Skeletal muscle tissue (tissue), 4 donors: Measurements from ENCODE around the gene WASL. TPM values are rescaled to one million over a fixed set of nuclear protein-coding genes. Genes with fewer than 3 reads are reported as not detected.
"Not testable (repeated sequence)": the region's sequence is repeated elsewhere in the genome, so short reads cannot be mapped to it uniquely, and the experiment has no call there.

Source experiments
- H3K27ac ChIP-seq: one replicate; pipeline ENCODE4 v1.7.0; 2013; ENCODE audit warnings: mild to moderate bottlenecking, low read depth, low read length, inconsistent platforms
- H3K27me3 ChIP-seq, 3 donors: one replicate each; pipeline ENCODE4 v1.7.0; 2013; ENCODE audit warnings: low read length in 3 of 3; ENCODE audit not compliant: control insufficient read depth in 3 of 3, insufficient read depth in 3 of 3
- H3K36me3 ChIP-seq, 3 donors: one replicate each; pipeline ENCODE4 v1.7.0; 2013; ENCODE audit warnings: low read length in 3 of 3; ENCODE audit not compliant: control insufficient read depth in 3 of 3, insufficient read depth in 3 of 3
- H3K4me1 ChIP-seq, 3 donors: one replicate each; pipeline ENCODE4 v1.7.0; 2013; ENCODE audit warnings: low read length in 3 of 3, mild to moderate bottlenecking in 3 of 3; ENCODE audit not compliant: control insufficient read depth in 3 of 3, insufficient read depth in 3 of 3
- H3K4me3 ChIP-seq, 3 donors: one replicate each; pipeline ENCODE4 v1.7.0; 2013; ENCODE audit warnings: low read length in 3 of 3
- H3K9ac ChIP-seq, 3 donors: one replicate each; pipeline ENCODE4 v1.7.0; 2013; ENCODE audit warnings: low read length in 3 of 3, mild to moderate bottlenecking in 3 of 3, moderate library complexity in 2 of 3, low read depth in 1 of 3
- H3K9me3 ChIP-seq, 3 donors: one replicate each; pipeline ENCODE4 v1.7.0; 2013; ENCODE audit warnings: low read length in 3 of 3; ENCODE audit not compliant: control insufficient read depth in 3 of 3
- total RNA-seq: library from RNA; depleted of rRNA; stranded (reverse); fragments of >200 nt; gene quantifications from one replicate; pipeline ENCODE4 v1.2.3, GENCODE V29; 2014
- donor health status: Osteomylitis.

WASL gene
- total RNA-seq, 1 donor from 2014 or later, result 15.1 TPM

DNA sequence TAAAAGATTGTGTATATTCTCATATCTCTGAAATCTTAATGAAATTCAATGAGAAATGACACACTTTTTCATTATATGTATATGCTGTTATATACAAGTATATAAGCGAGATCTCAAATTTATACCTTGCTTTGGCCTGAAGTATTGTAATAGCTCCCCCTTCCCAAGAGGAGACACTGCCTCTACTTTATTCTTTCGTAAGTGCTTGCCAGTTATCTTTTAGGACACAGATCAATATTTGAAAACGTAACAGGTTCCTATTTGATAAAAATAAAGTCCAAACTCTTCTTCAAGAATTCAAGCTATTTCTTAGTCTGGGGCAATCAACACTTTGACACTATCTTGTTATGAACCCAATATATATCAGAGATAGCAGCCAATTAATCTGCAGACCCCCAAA is 24.9 kb downstream of the WASL start:
- Histone ChIP-seq H3K27me3 (no peaks in the 10 kb centered on the region), H3K27ac (no peak overlapping the region), H3K4me3 (no peak overlapping the region), H3K9ac (no peak overlapping the region), H3K4me1 (peaks cover 9 to 25% (median 13%) of the 10 kb centered on the region in 3 donors), H3K9me3 (no peaks in the 10 kb centered on the region), H3K36me3 (no peaks in the 10 kb centered on the region)

DNA sequence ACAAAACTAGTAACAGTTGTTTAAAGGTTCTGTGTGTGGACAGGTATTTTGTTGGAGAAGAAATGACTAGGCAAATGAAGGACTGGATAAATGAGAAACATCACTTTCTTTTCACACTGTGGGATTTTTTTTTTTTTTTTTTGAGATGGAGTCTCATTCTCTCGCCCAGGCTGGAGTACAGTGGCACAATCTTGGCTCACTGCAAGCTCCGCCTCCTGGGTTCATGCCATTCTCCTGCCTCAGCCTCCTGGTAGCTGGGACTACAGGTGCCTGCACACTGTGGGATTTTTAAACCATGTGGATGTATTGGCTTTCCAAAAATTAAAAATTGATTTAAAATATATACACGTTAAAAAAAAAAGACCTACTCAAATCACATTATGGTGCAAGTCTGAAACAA is 28.3 kb downstream of the WASL start:
- not testable (repeated sequence) for H3K27me3 ChIP-seq, H3K9me3 ChIP-seq, H3K27ac ChIP-seq, H3K9ac ChIP-seq, H3K36me3 ChIP-seq, H3K4me3 ChIP-seq
- H3K4me1 ChIP-seq, result peaks cover 9 to 22% (median 14%) of the 10 kb centered on the region in 3 donors

DNA sequence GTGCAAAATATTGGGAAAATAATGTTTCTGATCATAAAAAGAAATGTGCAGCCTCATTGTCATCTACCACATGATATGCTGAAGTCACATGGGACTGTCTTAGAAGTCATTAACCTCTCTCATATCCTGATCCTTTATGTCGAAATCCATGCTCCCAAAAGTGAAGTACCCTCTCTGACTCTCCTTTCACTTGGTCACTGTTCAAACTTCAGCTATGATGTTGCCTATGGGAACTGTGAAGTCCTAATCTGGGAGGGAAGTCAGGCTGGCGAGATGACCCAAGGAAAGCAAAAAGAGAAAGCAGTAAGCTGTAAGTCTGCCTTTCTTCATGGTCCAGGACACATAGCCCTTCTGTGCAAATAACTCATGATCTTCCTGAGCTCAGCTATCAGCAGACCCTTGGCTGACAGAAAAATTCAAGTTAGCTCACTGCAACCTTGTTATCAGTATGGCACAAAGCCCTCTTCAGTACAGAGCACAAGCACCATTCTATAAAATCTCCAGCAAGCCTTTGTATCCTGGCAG is 29.5 kb downstream of the WASL start:
- H3K4me1 ChIP-seq, result peaks cover 9 to 22% (median 14%) of the 10 kb centered on the region in 3 donors
- H3K27ac ChIP-seq, result no peak overlapping the region
- H3K4me3 ChIP-seq, result no peak overlapping the region
- no peaks in the 10 kb centered on the region for H3K27me3 ChIP-seq
- H3K9ac ChIP-seq, result no peak overlapping the region
- no peaks in the 10 kb centered on the region for H3K36me3 ChIP-seq
- H3K9me3 ChIP-seq, result no peaks in the 10 kb centered on the region

DNA sequence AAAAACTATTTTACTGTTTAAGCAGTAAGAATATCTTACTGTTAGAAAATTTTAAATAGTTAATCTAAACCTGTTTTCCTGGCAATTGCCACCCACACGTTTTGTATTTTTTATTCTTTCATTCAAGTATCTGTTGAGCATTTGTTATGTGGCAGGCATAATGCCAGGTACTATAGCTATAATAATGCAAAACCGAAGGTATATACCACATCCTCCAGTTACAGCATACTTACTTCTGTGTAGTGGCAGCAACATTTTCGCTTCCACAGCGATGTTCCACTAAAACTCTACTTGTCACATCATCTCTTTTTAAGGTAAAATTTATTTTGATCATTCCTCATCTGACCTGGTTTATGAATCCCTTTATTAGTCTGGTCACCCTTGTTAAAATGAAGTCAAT is 30.0 kb downstream of the WASL start:
- Histone ChIP-seq H3K9ac (no peak overlapping the region), H3K27me3 (no peaks in the 10 kb centered on the region), H3K9me3 (no peaks in the 10 kb centered on the region), H3K4me3 (no peak overlapping the region), H3K27ac (no peak overlapping the region), H3K4me1 (peaks cover 9 to 18% (median 14%) of the 10 kb centered on the region in 3 donors), H3K36me3 (no peaks in the 10 kb centered on the region)

DNA sequence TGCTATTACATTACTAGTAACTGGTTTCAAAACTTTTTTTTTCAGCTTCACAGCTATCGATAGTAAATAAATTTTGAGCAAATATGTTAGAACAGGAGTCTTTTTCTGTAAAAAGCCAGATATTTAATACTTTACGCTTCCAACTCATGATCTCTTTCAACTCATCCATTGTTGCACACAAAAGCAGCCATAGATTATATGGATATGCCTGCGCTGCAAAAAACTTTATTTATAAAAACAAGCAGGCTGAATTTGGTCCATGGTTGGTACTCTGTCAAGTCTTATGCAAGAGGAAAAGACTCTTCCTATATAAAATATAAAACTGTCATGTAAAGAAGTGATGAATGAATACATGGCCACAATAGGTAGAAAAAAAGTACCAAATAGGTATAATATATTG is 31.1 kb downstream of the WASL start:
- H3K27me3 ChIP-seq, result no peaks in the 10 kb centered on the region
- no peaks in the 10 kb centered on the region for H3K36me3 ChIP-seq
- H3K4me3 ChIP-seq, result no peak overlapping the region
- H3K9ac ChIP-seq, result no peak overlapping the region
- H3K4me1 ChIP-seq, result peaks cover 5 to 11% (median 11%) of the 10 kb centered on the region in 3 donors
- H3K27ac ChIP-seq, result no peak overlapping the region
- H3K9me3 ChIP-seq, result no peaks in the 10 kb centered on the region

DNA sequence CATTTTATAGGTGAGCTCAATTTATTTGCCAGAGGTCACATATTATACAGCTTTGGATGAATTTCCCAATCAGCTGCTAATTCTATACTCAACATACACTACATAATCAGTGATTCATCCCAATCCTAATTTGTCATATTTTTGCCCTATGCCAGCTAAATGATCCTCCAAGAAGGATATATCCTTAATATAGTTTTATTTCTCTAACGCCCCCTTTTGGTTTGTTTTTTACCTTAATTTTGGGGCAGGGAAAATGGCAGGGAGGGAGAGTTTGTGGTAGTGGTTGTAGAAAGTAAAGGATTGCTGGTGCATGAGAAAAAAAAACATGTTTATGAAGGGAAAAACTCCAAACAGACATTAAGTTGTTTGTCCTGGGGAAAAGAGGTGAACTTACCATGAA is 31.9 kb downstream of the WASL start:
- H3K4me1 ChIP-seq, result peaks cover 4 to 13% (median 11%) of the 10 kb centered on the region in 3 donors
- H3K27ac ChIP-seq, result no peak overlapping the region
- H3K27me3 ChIP-seq, result no peaks in the 10 kb centered on the region
- no peak overlapping the region for H3K9ac ChIP-seq
- H3K9me3 ChIP-seq, result no peaks in the 10 kb centered on the region
- no peaks in the 10 kb centered on the region for H3K36me3 ChIP-seq
- no peak overlapping the region for H3K4me3 ChIP-seq

DNA sequence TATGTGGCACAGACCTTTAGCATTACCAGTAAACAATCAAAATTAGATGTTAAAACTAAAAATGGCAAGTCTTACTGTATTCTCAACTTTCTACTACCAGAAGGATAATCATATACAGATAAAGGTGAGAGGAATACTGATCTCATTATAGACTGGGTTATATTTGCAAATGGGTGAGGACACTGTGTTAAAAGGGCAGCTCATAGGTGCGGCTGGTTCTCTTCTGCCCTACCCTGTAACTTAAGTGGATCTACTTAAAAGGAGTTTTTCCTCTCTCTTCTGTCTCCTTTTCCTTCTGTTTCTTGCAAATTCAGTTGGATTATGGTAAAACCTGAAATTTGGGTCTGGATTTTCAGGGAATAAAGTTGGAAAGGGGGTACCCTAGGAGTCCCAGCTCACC is 33.0 kb downstream of the WASL start:
- Histone ChIP-seq H3K27me3 (no peaks in the 10 kb centered on the region), H3K36me3 (no peaks in the 10 kb centered on the region), H3K9me3 (no peaks in the 10 kb centered on the region), H3K4me3 (no peak overlapping the region), H3K4me1 (peaks cover 7 to 14% (median 10%) of the 10 kb centered on the region in 3 donors), H3K9ac (no peak overlapping the region), H3K27ac (no peak overlapping the region)

DNA sequence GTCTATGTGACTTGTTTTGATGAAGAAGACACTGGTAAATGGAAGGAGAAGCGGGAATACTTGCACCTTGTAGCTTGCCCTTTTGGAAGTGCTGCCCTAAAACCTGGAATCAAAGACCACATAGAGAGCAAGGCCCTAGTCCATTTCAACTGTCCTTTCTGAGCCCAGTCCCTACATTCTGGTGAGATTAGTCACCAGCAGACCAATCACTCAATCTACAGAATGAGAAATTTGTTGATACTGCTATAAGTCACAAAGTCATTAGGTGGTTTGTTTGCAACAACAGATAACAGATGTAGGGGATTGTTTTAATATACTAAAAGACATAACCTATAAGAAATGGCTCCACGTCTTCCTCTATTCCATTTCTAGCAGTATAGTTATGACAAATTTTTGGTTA is 33.6 kb downstream of the WASL start:
- H3K9me3 ChIP-seq, result no peaks in the 10 kb centered on the region
- H3K27ac ChIP-seq, result no peak overlapping the region
- H3K36me3 ChIP-seq, result no peaks in the 10 kb centered on the region
- no peaks in the 10 kb centered on the region for H3K27me3 ChIP-seq
- H3K4me3 ChIP-seq, result no peak overlapping the region
- H3K4me1 ChIP-seq, result peaks cover 7 to 13% (median 10%) of the 10 kb centered on the region in 3 donors
- H3K9ac ChIP-seq, result no peak overlapping the region

DNA sequence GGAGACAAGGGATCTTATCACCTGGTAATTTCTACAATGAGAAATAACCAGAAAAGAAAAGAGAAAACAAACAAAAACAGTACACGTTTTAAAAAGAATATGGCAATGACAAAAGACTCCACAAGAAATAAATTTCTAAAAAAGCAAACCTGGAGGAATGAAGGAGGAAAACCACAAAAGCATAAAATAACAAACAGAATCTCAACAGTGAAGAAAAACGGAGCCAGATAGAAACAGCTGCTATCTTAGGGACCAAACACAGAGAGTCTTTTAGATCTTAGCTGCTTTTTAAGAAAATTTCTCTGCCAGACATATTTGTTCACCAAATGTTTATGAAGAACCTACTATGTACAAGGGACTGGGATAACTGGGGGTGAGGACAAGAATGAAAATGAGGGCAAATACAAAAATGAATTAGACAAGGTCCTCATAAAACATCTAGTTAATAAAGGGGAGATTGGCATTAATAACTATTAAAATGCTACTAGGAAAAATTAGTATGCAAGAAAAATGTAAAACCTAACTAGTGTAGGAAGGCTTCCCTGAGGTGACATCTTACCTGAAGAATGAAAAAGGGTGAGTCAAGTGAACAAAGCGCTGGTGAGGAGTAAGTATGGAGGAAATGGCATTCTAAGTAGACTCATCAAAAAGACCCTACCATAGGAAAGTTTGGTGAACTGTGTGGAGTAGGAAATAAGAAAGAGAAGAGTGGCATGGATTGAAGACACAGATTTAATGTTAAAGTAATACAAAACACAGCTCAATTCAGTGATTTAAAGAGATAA is 34.3 kb downstream of the WASL start:
- Histone ChIP-seq H3K4me1 (peaks cover 4 to 13% (median 9%) of the 10 kb centered on the region in 3 donors), H3K9me3 (no peaks in the 10 kb centered on the region), H3K36me3 (no peaks in the 10 kb centered on the region), H3K27ac (no peak overlapping the region), H3K9ac (no peak overlapping the region), H3K27me3 (no peaks in the 10 kb centered on the region), H3K4me3 (no peak overlapping the region)

DNA sequence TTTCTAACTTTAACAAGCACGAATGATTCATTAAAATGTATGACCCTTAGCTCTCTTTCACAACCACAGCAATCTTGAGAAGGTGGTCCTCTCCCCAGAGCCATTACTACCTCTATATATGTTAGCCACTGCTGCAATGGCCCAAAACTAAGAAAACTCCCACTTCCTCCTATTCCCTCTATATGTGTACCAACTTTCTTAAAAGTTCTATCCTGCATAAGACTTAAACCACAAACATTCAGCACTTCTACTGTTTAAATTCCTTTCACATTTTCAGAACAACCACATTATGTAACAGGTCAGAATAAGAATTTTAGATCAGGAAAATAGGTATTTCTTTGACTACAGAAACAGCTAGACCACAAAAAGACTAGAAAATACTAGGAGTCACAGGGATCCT is 36.2 kb downstream of the WASL start:
- Histone ChIP-seq H3K27me3 (no peaks in the 10 kb centered on the region), H3K9me3 (no peaks in the 10 kb centered on the region), H3K4me1 (peaks cover 2 to 7% (median 3%) of the 10 kb centered on the region in 3 donors)

More for the DNA sequence above, 36.2 kb downstream of the WASL start:
- H3K27ac ChIP-seq, result no peak overlapping the region
- peaks cover 0 to 4% (median 2%) of the 10 kb centered on the region in 3 donors for H3K36me3 ChIP-seq
- no peak overlapping the region for H3K4me3 ChIP-seq
- H3K9ac ChIP-seq, result no peak overlapping the region
